Measurements from ENCODE around the gene KCNK3.
"Not testable (repeated sequence)": the region's sequence is repeated elsewhere in the genome, so short reads cannot be mapped to it uniquely, and the experiment has no call there.

Gene KCNK3

GRCh38 chr2:26665296-26665695 lies 27.2 kb upstream of the KCNK3 start:
- DNase-seq (ENCODE audit: low read depth, low spot score): not testable (repeated sequence)

GRCh38 chr2:26666671-26667070 lies 25.9 kb upstream of the KCNK3 start:
- DNase-seq (ENCODE audit: low read depth, low spot score): no peak

GRCh38 chr2:26668041-26668440 lies 24.5 kb upstream of the KCNK3 start:
- DNase-seq (ENCODE audit: low read depth, low spot score): no peak

DNA sequence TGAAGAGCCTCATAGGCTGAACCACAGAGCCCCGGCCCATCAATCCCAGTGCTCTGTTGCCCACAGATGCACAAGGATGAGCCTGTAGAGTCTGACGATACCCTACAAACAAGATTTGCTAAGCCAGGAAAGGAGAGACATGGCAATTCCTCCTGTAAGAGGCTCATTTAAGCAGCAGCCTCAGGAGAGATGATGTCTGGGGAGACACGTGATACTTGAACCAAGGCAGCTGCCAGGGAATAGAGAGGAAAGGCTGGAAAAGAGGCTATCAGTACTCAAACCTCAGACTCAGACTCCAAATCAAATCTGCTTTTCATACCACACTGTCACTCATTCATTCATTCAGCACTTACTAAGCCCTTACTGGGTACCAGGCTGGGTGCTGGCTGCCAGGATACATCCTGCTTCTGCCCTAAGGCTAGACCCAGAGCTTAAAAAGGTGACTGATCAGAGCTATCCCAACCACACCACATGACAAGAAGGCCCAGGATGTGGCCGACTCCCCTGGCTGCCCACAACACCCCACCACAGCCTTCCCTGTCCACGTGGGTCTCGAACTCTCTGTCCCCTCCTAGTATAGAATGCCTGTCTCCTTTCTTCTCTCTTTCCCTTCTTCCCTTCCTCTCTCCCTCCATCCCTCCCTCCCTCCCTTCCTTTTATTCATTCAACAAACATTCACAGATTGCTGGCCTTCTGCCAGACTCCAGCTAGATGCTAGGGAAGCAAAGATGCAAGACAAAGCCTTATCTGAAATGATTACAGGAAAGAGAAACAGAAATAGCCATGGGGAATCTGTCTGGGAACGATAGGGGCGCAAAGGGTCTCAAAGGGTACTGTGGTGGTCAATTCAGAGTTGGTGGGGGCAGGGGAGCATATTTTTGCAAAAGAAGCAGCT lies 23.4 kb upstream of the KCNK3 start:
- no peak for DNase-seq (ENCODE audit: low read depth, low spot score)

GRCh38 chr2:26670171-26670570 lies 22.4 kb upstream of the KCNK3 start:
- no peak for DNase-seq (ENCODE audit: low read depth, low spot score)

DNA sequence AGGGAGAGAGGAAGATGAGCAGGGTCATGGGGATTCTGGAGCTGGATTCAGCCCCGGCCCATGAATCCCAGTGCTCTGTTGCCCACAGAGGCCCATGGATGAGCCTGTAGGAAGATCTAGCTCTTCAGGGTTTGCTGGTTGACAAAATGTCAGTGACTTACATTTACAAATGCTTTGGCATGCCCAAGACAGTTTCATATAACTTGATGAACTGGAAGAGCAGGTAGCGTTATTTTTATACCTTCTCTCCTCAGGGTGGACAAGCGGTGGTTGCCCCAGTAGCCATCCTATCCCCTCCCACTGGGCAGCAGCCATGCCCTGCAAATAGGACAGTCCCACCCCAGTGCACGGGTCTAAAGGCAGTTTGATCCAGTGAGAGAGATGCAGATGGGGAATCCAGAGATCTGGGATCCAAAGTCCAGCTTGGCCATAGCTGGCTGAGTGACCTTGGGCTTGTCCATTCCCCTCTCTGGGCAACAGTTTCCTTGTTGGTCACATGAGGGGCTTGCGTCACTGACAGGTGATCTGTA lies 21.5 kb upstream of the KCNK3 start:
- DNase-seq (ENCODE audit: low read depth, low spot score): no peak

DNA sequence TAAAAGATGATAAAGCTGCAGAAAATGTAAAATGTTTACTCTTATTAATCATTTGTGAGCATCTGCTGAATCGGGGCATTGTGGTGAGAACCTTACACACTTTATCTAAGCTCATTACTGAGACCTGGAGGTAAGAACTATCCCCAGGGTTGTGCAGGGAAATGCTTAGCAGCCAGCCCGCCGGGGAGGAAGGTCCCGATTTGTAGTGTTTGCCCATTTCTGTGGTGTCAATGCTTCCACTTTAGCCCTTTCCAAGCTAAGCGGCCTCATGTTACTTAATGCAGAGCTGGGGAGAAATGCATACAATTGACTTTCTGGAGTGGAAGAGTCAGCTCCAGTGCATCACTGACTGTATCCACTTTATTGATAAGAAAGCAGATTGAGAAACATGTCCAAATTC lies 20.8 kb upstream of the KCNK3 start:
- DNase-seq (ENCODE audit: low read depth, low spot score): no peak

GRCh38 chr2:26672112-26672817 lies 20.3 kb upstream of the KCNK3 start:
- DNase-seq (ENCODE audit: low read depth, low spot score): no peak

DNA sequence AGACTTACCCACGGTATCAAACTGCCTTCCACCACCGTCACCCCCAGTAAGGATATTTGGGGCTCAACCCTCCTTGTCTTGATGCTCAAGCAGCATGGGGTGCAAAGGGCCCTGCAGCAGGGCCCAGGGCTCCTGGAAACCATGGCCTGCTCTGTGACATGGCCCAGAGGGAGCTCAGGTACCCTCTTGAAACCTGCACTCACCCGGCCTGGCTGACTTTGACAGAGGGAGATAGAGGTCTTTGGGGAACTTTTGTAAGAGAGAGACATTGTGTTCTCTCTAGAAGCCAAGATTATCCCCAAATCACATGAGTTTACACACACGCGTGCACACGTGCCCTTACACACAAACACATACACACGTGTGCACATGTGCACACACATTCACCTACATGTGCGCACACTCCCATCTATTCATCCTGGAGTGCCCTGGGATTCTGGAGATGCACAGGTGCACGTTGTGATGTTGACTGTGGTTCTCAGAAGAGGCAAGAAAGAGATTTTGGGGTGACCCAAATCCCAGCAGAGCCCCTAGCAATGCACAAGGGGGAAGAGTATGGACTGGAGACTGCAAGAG lies 19.6 kb upstream of the KCNK3 start:
- DNase-seq (ENCODE audit: low read depth, low spot score): no peak

- DNase-seq (ENCODE audit: low read depth, low spot score): no peak
Observed at GRCh38 chr2:26674002-26674751, 18.3 kb upstream of the KCNK3 start.

DNA sequence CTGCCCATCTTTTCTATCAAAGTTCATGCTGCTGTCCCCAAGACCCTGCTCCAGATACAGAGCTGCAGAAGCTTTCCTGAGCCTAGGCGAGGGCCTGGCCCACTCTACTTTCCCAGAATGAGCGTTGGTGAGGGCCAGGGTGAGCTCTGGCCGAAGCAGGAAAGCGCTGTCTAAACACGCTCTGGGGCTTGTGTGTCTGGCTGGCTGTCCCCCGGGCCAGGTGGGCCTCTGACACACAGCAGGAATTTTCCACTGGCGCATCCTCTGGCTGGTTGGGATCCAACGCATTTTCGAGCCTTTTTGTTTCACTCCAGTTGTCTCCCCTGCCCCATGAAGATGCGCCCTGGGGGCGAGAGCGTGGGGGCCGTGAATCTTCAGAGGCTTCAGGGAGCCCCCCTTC lies 17.8 kb upstream of the KCNK3 start:
- no peak for DNase-seq (ENCODE audit: low read depth, low spot score)

- no peak for DNase-seq (ENCODE audit: low read depth, low spot score)
Observed at GRCh38 chr2:26675651-26676255, 16.8 kb upstream of the KCNK3 start.

GRCh38 chr2:26678035-26678434 lies 14.5 kb upstream of the KCNK3 start:
- DNase-seq (ENCODE audit: low read depth, low spot score): no peak

- no peak for DNase-seq (ENCODE audit: low read depth, low spot score)
Observed at GRCh38 chr2:26679867-26680266, 12.7 kb upstream of the KCNK3 start.

GRCh38 chr2:26681656-26682055 lies 10.9 kb upstream of the KCNK3 start:
- no peak for DNase-seq (ENCODE audit: low read depth, low spot score)

DNA sequence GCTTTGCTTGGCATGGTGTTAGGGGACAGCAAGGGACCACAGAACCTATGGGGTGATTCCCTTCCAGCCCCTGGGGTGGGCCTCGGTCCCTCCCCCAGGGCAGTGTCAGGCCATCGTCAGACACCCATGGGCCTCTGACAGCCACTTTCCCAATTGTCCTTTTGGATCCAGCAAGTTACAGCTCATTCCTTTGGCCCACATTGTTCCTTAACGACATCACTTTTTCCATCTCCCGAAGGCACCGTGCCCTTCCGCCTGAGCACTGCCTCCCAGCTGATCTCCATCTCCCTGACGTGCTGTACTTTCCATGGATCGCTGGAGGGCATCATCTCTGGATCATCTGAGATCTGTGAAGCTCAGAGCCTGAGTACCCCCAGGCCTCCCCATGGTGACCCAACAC lies 10.4 kb upstream of the KCNK3 start:
- DNase-seq (ENCODE audit: low read depth, low spot score): no peak

GRCh38 chr2:26683583-26683982 lies 8.9 kb upstream of the KCNK3 start:
- DNase-seq (ENCODE audit: low read depth, low spot score): no peak

GRCh38 chr2:26685341-26685740 lies 7.2 kb upstream of the KCNK3 start:
- no peak for DNase-seq (ENCODE audit: low read depth, low spot score)

- DNase-seq (ENCODE audit: low read depth, low spot score): no peak
Observed at GRCh38 chr2:26685989-26686839, 6.3 kb upstream of the KCNK3 start.

GRCh38 chr2:26687328-26687727 lies 5.2 kb upstream of the KCNK3 start:
- no peak for DNase-seq (ENCODE audit: low read depth, low spot score)
